ENCODE results near the gene KCNF1. TPM values are rescaled to one million over a fixed set of nuclear protein-coding genes. Genes with fewer than 3 reads are reported as not detected.

Gene KCNF1
- total RNA-seq, 1 experiment from 2014 or later: 1.2 TPM

GRCh38 chr2:10911291-10912075 is at the start of gene KCNF1 (continued):
- TF ChIP-seq ATF6 (CRISPR knock-in tag; IDR thresholded peaks at IDR 0.05) (no peak), GABPB1 (CRISPR knock-in tag; IDR thresholded peaks at IDR 0.05) (no peak), SMAD3 (CRISPR knock-in tag; IDR thresholded peaks at IDR 0.05; ENCODE audit: borderline replicate concordance) (no peak), TEAD4 (CRISPR knock-in tag; IDR thresholded peaks at IDR 0.05) (no peak), ZBTB21 (CRISPR knock-in tag; IDR thresholded peaks at IDR 0.05; ENCODE audit: borderline replicate concordance) (peak; percentile 35; the same call in 1 of the 2 replicates), CDX4 (CRISPR knock-in tag; IDR thresholded peaks at IDR 0.05; ENCODE audit: borderline replicate concordance) (no peak), OVOL2 (CRISPR knock-in tag; IDR thresholded peaks at IDR 0.05; ENCODE audit: borderline replicate concordance) (no peak), HMGXB4 (CRISPR knock-in tag; IDR thresholded peaks at IDR 0.05) (peak; percentile 74; the same call in 1 of the 2 replicates), ZNF263 (CRISPR knock-in tag; IDR thresholded peaks at IDR 0.05; ENCODE audit: low read depth) (no peak), CTCF (IDR thresholded peaks at IDR 0.05) (no peak), TEAD1 (CRISPR knock-in tag; IDR thresholded peaks at IDR 0.05) (no peak), ZNF671 (CRISPR knock-in tag; IDR thresholded peaks at IDR 0.05) (no peak), RELA (CRISPR knock-in tag; IDR thresholded peaks at IDR 0.05; ENCODE audit: borderline replicate concordance) (no peak), ZNF512 (CRISPR knock-in tag; IDR thresholded peaks at IDR 0.05; ENCODE audit: borderline replicate concordance) (no peak), ZBTB43 (CRISPR knock-in tag; IDR thresholded peaks at IDR 0.05) (0 out of 2 replicates have a peak, but pooled peaks have one; percentile 65)

GRCh38 chr2:10862330-10862729 is 49.4 kb upstream of the KCNF1 start:
- no peaks in the 10 kb centered on the region for H3K27me3 Mint-ChIP-seq (ENCODE audit: low read depth)
- no peak overlapping the region for H3K4me3 Mint-ChIP-seq
- ATAC-seq: peak; percentile 20; the same call in 1 of the 2 replicates
- H3K36me3 Mint-ChIP-seq: no peaks in the 10 kb centered on the region
- no peak overlapping the region for H3K27ac Mint-ChIP-seq
- H3K9me3 Mint-ChIP-seq: no peaks in the 10 kb centered on the region
- CTCF ChIA-PET: interaction anchor here (0.9 to 1.4 kb wide), 4 partner anchors 12 to 30 kb away, joined by 3 to 8 read pairs (median 4); no protein-coding TSS in a partner anchor
- POLR2A ChIA-PET: no interaction called here
- DNase-seq (ENCODE audit: low spot score): no peak
- no peak for TF ChIP-seq MYBL2 (CRISPR knock-in tag; IDR thresholded peaks at IDR 0.05)
- no peak for TF ChIP-seq SOX15 (CRISPR knock-in tag; IDR thresholded peaks at IDR 0.05)
- TF ChIP-seq GTF2I (CRISPR knock-in tag; conservative IDR thresholded peaks at IDR 0.05): no peak
- no peak for TF ChIP-seq CBFB (CRISPR knock-in tag; IDR thresholded peaks at IDR 0.05; ENCODE audit: low read depth)
- no peak for TF ChIP-seq JAZF1 (CRISPR knock-in tag; IDR thresholded peaks at IDR 0.05)
- TF ChIP-seq ZSCAN18 (CRISPR knock-in tag; IDR thresholded peaks at IDR 0.05): no peak
- no peak for TF ChIP-seq ZMAT4 (CRISPR knock-in tag; IDR thresholded peaks at IDR 0.05)
- H3K4me1 Mint-ChIP-seq: peaks cover 7% of the 10 kb centered on the region
